Fibroblast of lung (primary cell): ENCODE results near the gene RGS5.

Experiments
- CTCF ChIP-seq, 2 donors: IDR thresholded peaks in 1 of 2; conservative IDR thresholded peaks in 1 of 2; 1 replicate in 1 of 2; 2 replicates in 1 of 2; pipeline ENCODE4 v1.5.1; 2011 to 2012; ENCODE audit warnings: low read length in 2 of 2, control low read depth in 1 of 2, inconsistent platforms in 1 of 2, low read depth in 1 of 2, mild to moderate bottlenecking in 1 of 2
- EZH2 ChIP-seq: IDR thresholded peaks from 2 replicates; pipeline ENCODE4 v1.5.1; 2012; ENCODE audit warnings: low read length, control low read depth, mild to moderate bottlenecking; ENCODE audit errors: missing control alignments

DNA sequence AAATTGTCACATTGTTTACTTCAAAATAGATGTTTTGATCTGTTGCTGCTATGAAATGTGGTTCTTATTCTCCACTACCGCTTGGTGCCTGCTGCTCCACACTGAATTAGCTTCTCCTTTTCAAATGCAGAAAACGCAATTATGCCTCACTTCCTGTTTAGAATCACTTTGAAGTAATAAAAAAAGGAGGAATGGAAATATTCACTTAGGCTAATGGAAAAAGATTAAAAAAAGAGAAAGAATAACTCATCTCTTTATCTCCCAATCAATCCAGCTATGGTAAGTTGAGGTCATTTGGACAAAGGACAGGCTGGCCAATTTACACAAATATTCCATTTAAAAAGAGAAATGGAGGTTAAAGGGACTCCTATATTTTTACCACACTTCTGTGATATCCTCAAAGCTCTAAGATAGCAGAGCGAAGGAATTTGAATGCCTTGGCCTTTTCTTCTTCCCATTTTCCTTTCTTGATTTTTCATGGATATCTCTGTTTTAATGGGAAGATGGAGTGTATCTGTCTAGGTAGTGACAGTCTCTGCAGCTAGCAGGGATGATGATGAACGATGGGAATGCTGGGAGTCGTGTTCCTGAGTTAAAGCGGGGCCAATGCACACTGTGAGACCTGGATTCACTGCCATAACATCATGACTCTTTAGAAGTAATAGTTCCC, 35.7 kb downstream of the RGS5 start:
- no peak for TF ChIP-seq CTCF (conservative IDR thresholded peaks at IDR 0.05 in 1 of 2, IDR thresholded peaks at IDR 0.05 in 1 of 2; ENCODE audit: low read depth in 1 of 2, low read length in 2 of 2)
- TF ChIP-seq EZH2: no peak
